HG02571 (cell line): ENCODE data around the gene INPP5K.

Experiments
- ATAC-seq: cut with Tn5 transposase; IDR thresholded peaks from one replicate; pipeline ENCODE4 v1.9.1; 2021; ENCODE audit warnings: mild to moderate bottlenecking, moderate library complexity; ENCODE audit not compliant: unreplicated experiment

Gene INPP5K

DNA sequence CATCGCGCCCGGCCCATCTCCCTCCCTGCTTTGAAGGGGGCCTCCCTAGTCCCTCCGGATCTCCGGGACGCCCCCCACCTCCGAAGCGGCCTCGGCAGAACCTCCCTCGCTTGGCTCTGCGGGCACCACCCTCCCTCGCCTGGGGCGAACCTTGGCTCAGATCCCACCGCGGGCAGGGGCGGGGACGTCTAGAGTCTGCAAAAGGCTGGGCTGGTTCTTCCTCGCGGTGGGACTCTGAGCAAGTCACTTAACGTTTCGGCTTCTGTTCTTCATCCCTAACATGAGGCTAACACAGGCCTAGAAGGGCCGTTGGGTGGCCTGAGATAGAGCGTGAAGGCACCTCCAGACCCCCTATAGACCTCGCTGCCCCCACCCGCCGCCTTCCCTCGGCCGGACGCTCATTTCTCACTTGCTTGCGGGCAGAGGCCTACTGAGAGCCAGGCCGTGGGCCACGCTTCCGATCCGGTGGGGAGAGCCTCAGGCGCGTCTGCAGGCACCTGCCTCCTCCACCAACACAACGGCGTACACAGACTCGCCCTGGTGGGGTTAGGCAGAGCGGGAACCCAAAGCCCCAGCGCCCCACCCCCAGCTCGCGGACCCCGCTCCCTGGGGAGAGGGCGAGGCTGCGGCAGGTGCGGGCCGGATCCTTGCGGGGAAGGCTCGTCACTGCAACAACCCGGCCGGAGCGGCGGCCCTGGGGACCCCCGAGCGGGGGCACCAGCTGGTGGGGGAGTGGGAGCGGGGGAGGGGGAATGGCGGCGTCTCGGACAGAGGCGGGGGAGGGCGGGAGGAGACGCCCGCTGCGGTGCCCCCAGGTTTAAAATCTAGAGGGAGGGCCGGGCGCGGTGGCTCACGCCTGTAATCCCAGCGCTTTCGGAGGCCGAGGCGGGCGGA is 29.4 kb downstream of the INPP5K start:
- ATAC-seq: no peak

DNA sequence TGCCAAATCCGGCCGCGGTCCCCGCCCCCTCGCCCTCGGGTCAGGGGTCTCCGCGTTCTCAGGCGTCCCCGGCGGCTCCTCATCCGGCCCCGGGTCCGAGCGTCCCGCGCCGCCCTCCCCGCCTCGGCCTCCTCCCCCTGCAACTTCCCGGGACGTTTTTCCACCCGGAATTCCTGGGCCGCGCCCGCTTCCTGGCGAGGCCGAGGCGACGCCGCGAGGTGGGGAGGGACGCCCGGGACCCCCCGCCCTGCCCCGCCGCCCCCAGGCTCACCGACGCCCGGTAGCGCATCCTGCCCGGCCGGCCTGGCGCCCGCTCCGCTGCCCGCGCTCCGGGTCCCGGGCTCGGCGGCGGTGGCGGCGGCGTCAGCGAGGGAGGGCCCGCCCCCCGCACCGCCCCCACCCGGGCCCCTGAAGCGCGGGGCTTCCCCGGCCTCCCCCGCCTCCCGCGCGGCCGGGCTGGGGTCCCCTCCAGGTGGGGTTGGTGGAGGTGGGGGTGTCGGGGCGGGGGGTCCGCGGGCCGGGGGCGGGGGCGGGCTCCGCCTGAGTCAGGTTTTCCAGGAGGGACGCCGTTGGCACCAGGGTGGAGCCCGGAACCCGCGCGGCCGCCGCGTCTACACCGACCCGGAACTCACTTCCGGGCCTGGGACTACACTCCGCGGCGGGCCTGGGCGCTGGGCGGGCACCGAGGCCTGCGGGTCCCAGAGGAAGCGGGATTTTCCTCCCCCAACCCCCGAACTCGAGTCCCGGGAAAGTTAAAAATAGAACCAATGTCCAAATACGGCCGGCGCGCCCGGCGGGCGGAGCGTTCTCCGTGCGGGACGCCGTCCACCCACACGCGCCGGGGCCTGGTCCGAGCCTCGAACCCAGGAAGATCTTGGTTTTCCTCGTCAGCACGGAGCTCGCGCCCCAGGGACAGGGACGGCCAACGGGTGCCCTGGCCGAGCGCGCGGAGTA is 30.7 kb downstream of the INPP5K start:
- peak; percentile 37 for ATAC-seq

DNA sequence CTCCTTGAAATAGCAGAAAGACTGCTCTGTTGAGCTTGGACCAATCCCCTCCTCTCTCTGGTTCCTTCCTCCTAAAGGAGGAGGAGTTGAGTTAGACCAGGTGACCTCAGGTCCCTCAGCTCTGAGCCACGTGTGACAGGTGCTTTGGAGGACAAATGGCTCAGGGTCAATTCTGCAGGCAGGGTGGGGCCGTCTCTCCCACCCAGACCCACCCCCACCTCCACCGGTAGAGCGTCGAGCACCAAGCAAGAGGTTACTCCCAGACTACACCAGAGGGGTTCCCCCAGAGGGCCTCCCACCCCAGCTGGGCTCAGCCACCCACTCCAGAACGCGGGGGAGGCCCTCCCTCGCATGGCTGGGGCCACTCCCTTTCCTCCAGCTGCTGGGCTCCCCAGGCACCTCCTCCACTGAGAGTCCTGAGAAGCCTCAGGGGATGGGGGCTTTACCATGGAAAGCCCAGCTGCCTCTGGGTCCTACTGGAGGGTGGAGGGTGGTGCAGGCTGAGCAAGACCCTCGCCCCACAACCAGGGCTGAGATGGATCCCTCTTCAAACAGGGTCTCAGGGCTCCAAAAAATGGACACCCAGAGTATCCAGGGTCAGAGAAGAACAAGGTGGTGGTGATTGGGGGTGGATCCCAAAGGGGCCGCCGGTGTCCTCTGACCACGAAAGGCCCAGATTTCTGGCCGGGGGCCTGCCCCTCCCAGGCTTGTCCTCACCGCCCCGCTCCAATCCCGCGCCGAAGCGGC is 31.6 kb downstream of the INPP5K start:
- no peak for ATAC-seq

DNA sequence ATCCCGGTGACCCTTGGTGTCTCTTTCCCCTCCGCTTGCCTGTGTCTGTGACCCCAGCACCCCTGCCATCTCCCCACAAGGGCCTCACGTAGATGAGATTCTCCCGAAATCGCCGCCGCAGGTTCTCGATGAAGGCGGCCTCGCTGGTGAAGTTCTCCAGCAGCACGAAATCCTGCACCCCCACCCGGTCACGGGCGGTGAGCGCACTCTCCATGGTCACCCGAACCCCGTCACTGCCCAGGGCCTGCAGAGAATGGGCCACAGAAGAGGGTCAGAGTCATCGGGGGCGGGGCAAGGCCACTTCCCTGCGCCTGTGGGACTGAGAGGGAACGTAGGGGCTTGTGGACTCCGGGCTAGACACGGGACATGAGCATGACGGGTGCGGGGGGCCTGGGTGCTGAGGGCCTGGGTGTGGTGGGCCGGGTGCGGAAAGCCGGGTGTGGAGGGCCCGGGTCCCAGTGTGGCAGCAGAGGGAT is 32.3 kb downstream of the INPP5K start:
- ATAC-seq: no peak

DNA sequence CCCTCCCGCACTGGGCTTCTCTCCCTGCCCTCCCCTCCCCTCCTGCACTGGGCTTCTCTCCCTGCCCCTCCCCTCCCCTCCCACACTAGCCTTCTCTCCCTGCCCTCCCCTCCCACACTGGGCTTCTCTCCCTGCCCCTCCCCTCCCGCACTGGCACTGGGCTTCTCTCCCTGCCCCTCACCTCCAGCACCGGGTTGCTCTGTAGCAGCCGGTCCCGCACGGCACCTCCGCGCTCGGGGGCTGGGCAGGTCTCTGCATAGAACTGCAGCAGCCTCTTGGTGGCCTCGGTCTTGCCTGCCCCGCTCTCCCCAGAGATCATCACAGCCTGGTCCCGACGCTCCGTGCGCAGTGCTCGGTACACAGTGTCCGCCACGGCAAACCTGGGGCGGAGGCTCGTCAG is 33.7 kb downstream of the INPP5K start:
- no peak for ATAC-seq

DNA sequence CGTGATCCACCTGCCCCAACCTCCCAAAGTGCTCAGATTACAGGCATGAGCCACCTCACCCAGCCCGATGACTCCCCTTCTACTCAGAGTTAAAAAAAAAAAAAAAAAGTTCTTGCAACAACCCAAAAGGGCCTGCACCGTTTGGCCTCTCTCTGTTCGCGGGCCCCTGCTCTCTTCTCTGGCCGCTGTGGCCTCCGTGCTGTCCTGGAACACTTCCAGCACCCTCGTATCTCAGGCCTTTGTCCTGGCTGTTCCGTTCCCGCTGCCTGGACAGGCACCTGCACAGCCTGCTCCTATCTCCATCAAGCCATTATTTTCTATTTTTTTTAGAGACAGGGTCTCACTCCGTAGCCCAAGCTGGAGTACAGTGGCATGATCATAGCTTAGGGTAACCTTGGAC is 34.7 kb downstream of the INPP5K start:
- ATAC-seq: no peak

DNA sequence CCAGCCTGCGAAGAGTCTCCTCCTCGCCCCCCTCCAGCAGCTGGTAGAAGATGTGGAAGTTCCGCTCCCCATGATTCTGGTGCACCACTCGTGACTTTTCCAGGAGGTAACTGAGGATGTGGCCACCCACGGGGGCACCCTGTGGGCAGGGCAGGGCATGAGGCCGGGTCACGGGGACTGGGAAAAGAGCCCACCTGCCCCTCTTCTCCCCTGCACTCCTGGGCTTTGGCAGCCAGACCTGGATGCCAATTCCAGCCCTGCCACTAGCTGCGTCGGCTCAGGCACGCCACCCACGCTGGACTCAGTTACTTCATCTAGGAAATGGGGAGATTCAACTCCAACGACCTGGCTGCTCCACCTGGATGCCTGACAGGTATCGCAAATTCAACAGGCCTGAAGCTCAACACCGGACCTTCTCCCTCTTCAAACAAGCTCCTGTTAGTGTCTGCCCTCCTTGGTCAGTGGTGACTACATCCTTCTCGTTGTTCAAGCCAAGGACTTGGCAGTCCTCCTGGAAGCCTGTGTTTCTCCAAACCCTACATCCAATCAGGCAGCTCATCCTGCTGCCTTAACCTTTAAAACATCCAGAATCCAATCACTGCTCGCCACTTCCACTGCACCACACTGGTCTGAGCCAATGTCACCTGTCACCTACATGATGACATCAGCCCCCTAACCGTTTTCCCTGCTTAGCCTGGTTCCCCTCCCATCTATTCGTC is 35.5 kb downstream of the INPP5K start:
- ATAC-seq: no peak

DNA sequence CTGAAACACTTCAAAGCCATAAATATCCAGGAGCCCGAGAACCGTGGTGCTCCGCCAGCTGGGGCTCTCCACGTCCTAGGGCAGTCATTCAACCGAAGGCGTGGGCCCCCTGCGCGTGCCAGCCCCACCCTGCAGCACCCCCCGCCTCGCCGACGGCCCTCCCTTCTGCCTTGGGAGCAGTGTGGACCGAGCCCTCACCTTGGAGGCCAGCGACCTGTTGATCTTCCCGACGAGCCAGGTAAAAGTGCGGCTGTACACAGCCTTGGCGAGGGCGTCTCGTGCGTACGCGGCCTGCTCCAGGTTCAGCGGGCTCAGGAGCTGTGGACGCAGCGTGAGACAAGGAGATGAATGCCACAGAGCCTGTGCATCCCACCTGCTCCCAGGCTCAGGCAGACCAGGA is 38.0 kb downstream of the INPP5K start:
- ATAC-seq: no peak

DNA sequence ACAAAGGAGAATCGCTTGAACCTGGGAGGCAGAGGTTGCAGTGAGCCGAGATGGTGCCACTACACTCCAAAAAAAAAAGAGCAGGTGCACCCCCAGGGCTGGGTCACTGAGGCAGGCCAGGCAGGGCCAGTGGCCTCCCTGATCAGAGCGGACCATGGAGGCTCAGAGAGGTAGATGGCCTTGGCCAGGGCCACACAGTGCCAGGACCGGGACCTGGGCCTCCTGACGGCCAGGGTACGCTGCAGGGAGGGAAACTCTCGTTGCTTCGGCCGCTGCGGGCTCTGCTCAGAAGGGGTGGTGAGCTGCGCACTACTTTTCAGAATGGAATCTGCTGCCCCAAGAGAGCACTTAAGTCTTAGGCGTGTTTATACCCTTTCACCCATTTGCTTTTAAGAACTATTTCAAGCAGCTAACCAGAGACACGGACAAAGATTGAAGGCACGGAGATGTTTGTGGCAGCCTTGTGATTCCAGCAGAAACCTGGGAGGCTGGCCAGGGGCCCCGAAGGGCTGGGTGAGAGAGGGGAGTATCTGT is 41.0 kb downstream of the INPP5K start:
- ATAC-seq: no peak

DNA sequence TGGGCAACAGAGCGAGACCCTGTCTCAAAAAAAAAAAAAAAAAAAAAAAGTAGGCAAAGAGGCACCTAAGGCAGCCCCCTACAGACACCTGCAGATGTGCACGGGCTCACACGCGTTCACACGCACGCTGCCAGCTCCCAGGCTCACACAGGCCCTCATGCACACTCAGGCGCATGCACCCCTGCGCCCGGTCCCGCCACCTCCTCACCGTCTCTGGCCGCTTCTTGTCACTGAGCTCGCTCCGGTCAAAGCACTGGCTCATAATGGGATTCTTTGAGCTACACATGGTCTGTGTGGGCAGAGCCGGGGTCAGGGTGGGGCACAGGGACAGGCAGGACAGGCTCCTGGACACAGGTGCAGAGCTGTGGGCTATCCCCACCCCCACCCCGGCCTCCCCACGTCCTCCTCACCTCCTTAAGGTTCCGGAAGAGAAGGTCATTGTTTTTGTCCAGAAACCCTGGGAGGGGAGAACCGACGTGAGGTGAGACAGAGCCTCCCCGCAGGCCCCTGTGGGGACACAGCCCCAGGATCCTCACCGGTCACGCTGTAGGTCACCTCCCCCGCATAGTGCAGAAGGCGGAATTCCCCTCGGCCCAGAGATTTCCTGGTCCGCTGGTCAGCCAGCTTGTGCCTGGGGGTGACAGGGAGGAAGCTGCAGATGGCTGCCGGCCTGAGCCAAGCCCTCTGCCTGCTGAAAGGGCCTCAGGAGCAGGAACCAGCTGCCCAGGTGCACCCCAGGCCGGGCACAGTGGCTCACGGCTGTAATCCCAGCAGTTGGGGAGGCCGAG is 41.8 kb downstream of the INPP5K start:
- peak; percentile 47 for ATAC-seq

DNA sequence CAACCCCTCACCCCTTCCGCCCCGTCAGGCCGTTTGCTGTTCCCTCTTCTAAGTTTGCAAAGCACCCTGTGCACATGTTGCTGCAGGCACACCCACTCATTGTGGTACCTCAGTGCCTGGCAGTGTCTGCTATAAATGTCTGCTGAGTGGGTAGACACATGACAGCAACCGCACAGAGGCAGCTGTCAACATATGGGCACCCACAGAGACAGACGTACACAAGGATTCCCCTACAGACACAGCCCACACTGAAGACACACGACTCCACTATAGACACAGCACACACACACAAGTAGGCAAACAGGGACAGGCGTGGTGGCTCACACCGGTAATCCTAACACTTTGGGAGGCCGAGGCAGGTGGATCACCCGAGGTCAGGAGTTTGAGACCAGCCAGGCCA is 42.6 kb downstream of the INPP5K start:
- no peak for ATAC-seq

DNA sequence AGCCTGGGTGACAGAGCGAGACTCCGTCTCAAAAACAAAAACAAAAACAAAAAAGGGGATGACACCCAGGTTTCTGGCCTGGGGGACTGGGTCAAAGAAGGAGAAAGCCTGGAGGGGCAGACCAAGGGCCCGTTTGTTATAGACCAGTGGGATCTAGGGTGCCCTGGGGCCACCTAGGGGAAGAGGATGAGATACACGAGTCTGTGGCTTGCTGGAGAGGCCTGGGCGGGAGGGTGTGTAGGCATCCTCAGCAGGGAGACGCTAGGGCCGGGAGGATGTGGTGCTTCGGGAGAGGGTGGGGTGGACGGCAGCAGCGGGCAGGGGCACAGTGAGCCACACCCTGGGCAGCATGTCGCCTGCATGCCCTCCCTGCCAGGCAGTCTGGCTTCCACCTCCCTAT is 43.2 kb downstream of the INPP5K start:
- no peak for ATAC-seq

DNA sequence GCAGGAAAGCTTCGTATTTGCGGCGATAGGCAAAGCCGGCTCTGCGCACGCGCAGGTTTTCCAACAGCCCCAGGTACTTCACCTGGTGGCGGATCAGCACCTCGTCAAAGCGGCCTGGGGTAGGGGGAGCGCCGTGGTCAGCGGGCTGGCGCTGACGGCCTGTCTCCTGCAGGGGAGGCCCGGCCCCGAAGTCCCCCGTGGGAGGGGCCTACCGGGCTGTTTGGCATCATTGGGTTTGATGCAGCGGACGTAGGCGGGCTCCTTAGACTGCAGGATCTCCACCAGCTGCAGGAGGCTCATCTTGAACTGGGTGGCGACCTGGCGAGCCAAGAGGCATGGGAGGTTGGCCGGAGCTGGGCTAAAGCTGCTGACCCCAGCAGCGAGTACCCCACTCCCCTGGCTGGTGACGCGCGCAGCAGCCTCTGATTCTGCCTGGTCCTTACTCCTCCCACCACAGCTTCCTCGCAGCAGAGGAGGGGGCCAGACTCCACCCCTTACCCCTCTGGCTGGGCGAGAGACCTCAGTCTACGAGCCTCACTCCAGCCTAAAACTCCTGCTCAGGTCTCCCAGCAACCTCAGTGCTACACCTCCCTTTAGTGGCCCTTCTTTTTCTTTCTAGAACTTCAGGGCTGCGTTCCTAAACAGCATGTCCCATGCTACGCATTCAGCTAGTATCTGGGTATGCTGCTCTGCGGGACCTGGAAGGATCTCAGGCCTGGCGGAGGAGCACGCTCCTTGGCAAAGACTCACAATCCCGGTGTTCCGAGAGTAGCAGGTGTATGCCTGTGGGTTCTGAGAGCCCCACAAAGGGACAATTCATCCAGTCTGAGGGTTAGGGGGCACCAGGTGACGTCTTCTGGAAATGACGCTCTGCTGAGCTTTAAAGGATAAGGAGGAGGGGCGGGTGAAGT is 44.2 kb downstream of the INPP5K start:
- no peak for ATAC-seq

DNA sequence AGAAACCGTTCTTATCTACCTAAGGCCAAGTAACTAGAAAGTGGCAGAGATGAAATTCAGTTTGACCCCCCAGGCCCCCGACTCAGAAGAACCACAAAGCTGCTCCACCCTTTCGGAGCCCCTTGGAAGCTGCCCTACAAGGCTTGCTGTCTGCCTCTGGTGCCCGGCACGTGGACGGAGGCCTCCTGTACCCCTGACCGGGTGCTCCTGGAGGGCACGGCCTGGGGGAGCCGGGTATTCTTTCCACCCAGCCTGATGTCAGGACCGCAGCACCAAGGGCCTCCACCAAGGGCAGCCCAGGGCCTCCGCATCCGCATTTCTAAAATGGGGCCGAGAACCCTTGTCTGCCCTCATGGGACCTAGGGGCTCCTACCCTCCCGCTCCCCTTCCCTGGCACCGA is 44.9 kb downstream of the INPP5K start:
- no peak for ATAC-seq

DNA sequence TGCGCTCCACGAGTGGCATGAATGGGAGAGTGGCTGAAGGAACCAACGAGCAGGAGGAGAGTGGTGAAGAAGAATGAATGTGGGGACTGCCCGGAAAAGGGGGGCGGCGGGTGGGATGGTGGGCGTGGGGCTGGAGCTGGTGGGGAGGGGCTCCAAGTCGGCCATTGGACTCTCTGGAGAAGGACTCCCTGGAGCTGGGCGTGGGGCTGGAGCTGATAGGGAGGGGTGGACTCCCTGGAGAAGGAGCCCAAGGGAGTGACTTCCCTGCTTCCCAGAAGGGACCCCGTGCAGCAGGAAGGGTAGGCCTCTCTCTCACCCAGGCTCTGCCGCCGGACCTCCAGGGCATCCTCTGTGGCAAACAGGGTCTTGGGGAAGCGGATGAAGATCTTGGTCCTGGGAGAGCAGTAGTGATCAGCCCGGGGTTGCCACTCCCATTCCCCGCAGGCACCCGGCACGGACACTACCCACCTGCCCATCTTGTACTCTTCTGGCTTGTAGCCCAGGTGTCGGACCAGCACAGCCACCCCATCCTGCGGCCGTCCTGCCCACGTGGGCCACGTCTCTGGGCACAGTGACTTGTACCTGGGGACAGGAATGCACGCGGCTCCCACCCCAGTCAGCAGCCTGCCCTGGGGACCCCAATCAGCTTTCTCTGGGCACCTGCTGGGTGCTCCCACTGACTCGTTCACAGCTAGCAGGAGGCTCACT is 45.5 kb downstream of the INPP5K start:
- no peak for ATAC-seq

DNA sequence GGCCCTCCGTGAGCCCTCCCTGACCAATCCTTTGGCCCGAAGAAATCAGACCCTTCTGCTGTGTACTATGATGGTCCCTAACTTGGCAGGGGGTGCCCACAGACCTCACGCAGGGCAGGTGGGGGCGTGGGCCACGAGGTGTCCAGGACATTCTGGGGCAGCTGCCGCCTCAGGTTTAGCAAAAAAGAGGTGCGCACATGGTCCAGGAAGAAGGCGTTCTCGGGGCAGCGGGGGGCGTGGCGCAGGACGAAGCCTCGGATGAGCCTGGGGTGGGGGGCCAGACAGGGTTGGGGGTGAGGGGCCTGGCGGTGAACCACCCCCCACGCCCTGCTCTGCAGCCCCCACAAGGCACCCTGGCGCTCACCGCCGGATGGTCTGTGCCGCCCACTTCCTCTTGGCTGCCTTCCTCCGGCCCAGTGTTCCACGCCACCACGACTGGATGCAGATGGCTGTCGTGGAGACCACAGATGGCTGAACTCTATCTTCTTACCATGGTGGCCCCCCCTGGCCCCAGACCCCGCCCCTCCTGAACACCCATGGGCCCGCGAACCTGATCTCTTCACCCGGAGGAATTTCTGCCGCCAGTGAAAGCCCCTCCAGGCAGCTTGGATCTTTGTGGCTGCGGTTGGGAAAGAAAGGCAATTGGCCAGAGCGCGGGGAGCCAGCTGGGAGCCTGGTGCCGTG is 46.2 kb downstream of the INPP5K start:
- ATAC-seq: no peak

DNA sequence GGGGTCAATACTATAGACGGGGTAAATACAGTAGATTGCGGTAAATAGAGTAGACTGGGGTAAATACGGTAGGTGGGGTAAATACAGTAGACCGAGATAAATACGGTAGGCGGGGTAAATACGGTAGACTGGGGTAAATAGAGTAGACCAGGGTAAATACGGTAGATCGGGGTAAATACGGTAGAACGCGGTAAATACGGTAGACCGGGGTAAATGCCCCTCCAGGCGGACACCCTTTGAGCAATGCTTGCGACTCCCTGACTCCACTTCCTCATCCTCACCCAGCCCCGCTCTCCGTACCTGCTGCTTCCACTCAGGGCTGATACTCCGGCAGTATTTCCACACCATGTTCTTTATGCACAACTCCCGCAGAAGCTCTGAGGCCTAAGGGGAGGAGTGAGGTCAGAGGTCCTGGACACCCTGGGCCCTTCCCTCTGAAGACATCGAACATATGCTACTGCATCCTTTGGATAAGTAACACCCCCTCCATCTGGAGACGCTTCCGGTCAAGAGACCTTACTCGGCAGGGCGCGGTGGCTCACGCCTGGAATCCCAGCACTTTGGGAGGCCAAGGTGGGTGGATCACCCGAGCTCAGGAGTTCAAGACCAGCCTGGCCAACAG is 47.1 kb downstream of the INPP5K start:
- no peak for ATAC-seq
